Measurements from ENCODE around the gene ACAP1. TPM values are rescaled to one million over a fixed set of nuclear protein-coding genes. Genes with fewer than 3 reads are reported as not detected.

ACAP1 gene
- total RNA-seq, 1 experiment from 2014 or later = 8.8 TPM

- ChIA-PET CTCF (no interaction called here), POLR2A (interaction anchor here (1.6 kb wide), 1 partner anchor 8 kb away, joined by 3 read pairs; no protein-coding TSS in a partner anchor), RAD21 (ENCODE audit: low non-redundant PET in 1 of 2, low total read pairs in 2 of 2, uncharacterized antibody in 2 of 2, unreplicated experiment in 2 of 2) (no interaction called here)
- intact Hi-C loops (cut with micrococcal nuclease) = no loop called here
- no TSS peak for BruUV-seq (replicated peaks)
- Histone ChIP-seq H3K27ac (ENCODE audit: low read depth, low read length) (no peak overlapping the region), H3K4me1 (ENCODE audit: control insufficient read depth in 1 of 2, insufficient read depth in 2 of 2, low read length in 2 of 2) (peaks cover 8 to 26% of the 10 kb centered on the region in 2 experiments; a peak in 3 of 4 replicates), H3K4me3 (replicated peaks in 1 of 2; ENCODE audit: low read depth in 1 of 2, low read length in 2 of 2) (no peak overlapping the region), H3K36me3 (ENCODE audit: control insufficient read depth in 1 of 2, insufficient read depth in 2 of 2, low read length in 2 of 2) (peaks cover 3 to 18% of the 10 kb centered on the region in 2 experiments; a peak in 2 of 4 replicates), H3K9me2 (ENCODE audit: insufficient read depth) (no peaks in the 10 kb centered on the region), H3K27me3 (ENCODE audit: insufficient read depth, low read length) (no peaks in the 10 kb centered on the region), H3K79me2 (ENCODE audit: insufficient read depth, low read length) (peaks cover 8% of the 10 kb centered on the region; the same call in 1 of the 2 replicates), H4K20me1 (ENCODE audit: insufficient read depth) (no peaks in the 10 kb centered on the region), H3K9me3 (ENCODE audit: control insufficient read depth in 1 of 2, insufficient read depth in 1 of 2, low read depth in 1 of 2, low read length in 2 of 2) (0 out of 4 replicates have a peak, but pooled peaks cover 0 to 2% of the 10 kb centered on the region in 2 experiments), H3K9ac (ENCODE audit: low read length) (no peak overlapping the region), H2AFZ (ENCODE audit: low read depth, low read length, poor library complexity, severe bottlenecking) (no peak overlapping the region), H3K4me2 (ENCODE audit: low read length) (no peak overlapping the region)
- DNase-seq (ENCODE audit: low read depth, low spot score) = no peak
- no peak for ATAC-seq
- TF ChIP-seq ZNF274 (IDR thresholded peaks at IDR 0.05; ENCODE audit: low read depth, low read length) = no peak
- no peak for TF ChIP-seq CEBPB (IDR thresholded peaks at IDR 0.05; ENCODE audit: low read depth)
- TF ChIP-seq TCF7L2 (IDR thresholded peaks at IDR 0.05; ENCODE audit: borderline replicate concordance, extremely low read depth, insufficient read depth, insufficient read length) = no peak
- TF ChIP-seq SRF (IDR thresholded peaks at IDR 0.05; ENCODE audit: low read depth) = no peak
- no peak for TF ChIP-seq ZFX (IDR thresholded peaks at IDR 0.05)
- TF ChIP-seq, protein P1, sequence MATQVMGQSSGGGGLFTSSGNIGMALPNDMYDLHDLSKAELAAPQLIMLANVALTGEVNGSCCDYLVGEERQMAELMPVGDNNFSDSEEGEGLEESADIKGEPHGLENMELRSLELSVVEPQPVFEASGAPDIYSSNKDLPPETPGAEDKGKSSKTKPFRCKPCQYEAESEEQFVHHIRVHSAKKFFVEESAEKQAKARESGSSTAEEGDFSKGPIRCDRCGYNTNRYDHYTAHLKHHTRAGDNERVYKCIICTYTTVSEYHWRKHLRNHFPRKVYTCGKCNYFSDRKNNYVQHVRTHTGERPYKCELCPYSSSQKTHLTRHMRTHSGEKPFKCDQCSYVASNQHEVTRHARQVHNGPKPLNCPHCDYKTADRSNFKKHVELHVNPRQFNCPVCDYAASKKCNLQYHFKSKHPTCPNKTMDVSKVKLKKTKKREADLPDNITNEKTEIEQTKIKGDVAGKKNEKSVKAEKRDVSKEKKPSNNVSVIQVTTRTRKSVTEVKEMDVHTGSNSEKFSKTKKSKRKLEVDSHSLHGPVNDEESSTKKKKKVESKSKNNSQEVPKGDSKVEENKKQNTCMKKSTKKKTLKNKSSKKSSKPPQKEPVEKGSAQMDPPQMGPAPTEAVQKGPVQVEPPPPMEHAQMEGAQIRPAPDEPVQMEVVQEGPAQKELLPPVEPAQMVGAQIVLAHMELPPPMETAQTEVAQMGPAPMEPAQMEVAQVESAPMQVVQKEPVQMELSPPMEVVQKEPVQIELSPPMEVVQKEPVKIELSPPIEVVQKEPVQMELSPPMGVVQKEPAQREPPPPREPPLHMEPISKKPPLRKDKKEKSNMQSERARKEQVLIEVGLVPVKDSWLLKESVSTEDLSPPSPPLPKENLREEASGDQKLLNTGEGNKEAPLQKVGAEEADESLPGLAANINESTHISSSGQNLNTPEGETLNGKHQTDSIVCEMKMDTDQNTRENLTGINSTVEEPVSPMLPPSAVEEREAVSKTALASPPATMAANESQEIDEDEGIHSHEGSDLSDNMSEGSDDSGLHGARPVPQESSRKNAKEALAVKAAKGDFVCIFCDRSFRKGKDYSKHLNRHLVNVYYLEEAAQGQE (IDR thresholded peaks at IDR 0.05; ENCODE audit: low read depth) = no peak
- TF ChIP-seq EGR1 (IDR thresholded peaks at IDR 0.05; ENCODE audit: low read depth) = no peak
- TF ChIP-seq FOSL1 (IDR thresholded peaks at IDR 0.05; ENCODE audit: low read depth) = no peak
- no peak for TF ChIP-seq POLR2A (IDR thresholded peaks at IDR 0.05; ENCODE audit: borderline replicate concordance, extremely low read depth, insufficient read depth, insufficient read length)
- no peak for TF ChIP-seq EZH2 (IDR thresholded peaks at IDR 0.05)
- no peak for TF ChIP-seq YY1 (IDR thresholded peaks at IDR 0.05; ENCODE audit: extremely low read depth, insufficient replicate concordance, low read depth, low read length)
- TF ChIP-seq ZBTB33 (IDR thresholded peaks at IDR 0.05; ENCODE audit: extremely low read depth, insufficient replicate concordance, low read length) = no peak
- no peak for TF ChIP-seq ELF1 (IDR thresholded peaks at IDR 0.05; ENCODE audit: borderline replicate concordance, low read depth)
- no peak for TF ChIP-seq SP1 (IDR thresholded peaks at IDR 0.05; ENCODE audit: low read depth)
- TF ChIP-seq SIN3A (IDR thresholded peaks at IDR 0.05; ENCODE audit: low read depth) = no peak
- no peak for TF ChIP-seq EZH2phosphoT487 (IDR thresholded peaks at IDR 0.05; ENCODE audit: borderline replicate concordance)
- TF ChIP-seq, protein P2, sequence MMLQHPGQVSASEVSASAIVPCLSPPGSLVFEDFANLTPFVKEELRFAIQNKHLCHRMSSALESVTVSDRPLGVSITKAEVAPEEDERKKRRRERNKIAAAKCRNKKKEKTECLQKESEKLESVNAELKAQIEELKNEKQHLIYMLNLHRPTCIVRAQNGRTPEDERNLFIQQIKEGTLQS (IDR thresholded peaks at IDR 0.05) = no peak
These were observed 48.3 kb downstream of the ACAP1 start for GRCh38 chr17:7384489-7385081.

Data from HCT116 (cell line).